ENCODE results near the gene TMBIM1. TPM values are rescaled to one million over a fixed set of nuclear protein-coding genes. Genes with fewer than 3 reads are reported as not detected.
"Not testable (repeated sequence)": the region's sequence is repeated elsewhere in the genome, so short reads cannot be mapped to it uniquely, and the experiment has no call there.

TMBIM1 gene
- polyA plus RNA-seq, 6 donors from 2014 or later = 72.6 to 137 (median 108) TPM

GRCh38 chr2:218280260-218280870 is 11.9 kb downstream of the TMBIM1 start:
- peaks cover 6 to 30% of the 10 kb centered on the region in 2 donors for H3K36me3 Mint-ChIP-seq
- no peaks in the 10 kb centered on the region for H3K9me3 Mint-ChIP-seq
- DNase-seq (no peak), ATAC-seq (ENCODE audit: low read depth in 2 of 2) (no peak)
- peaks cover 32 to 70% (median 43%) of the 10 kb centered on the region in 3 donors for H3K4me1 Mint-ChIP-seq
- no peaks in the 10 kb centered on the region for H3K27me3 Mint-ChIP-seq
- peak overlapping the region in 1 of 8 donors; percentile 44 for H3K4me3 Mint-ChIP-seq
- peak overlapping the region in 3 of 6 donors; percentile 42 to 80 (median 46) for H3K27ac Mint-ChIP-seq

GRCh38 chr2:218278531-218279360 is 13.6 kb downstream of the TMBIM1 start:
- Mint-ChIP-seq H3K4me3 (no peak overlapping the region), H3K9me3 (no peaks in the 10 kb centered on the region), H3K4me1 (peaks cover 38 to 74% (median 41%) of the 10 kb centered on the region in 3 donors), H3K36me3 (peaks cover 6 to 30% of the 10 kb centered on the region in 2 donors), H3K27ac (peak overlapping the region in 5 of 6 donors; percentile 13 to 74 (median 42)), H3K27me3 (no peaks in the 10 kb centered on the region)
- ATAC-seq (ENCODE audit: low read depth in 2 of 2) (no peak), DNase-seq (no peak)

- peaks cover 37 to 74% (median 41%) of the 10 kb centered on the region in 3 donors for H3K4me1 Mint-ChIP-seq
- DNase-seq = no peak
- ATAC-seq (ENCODE audit: low read depth in 2 of 2) = no peak
- peaks cover 6 to 30% of the 10 kb centered on the region in 2 donors for H3K36me3 Mint-ChIP-seq
- no peaks in the 10 kb centered on the region for H3K27me3 Mint-ChIP-seq
- H3K27ac Mint-ChIP-seq = peak overlapping the region in 3 of 6 donors; percentile 74 to 94 (median 74)
- no peak overlapping the region for H3K4me3 Mint-ChIP-seq
- no peaks in the 10 kb centered on the region for H3K9me3 Mint-ChIP-seq
Measured at GRCh38 chr2:218277921-218278320, 14.4 kb downstream of the TMBIM1 start.

GRCh38 chr2:218276986-218277755 is 15.1 kb downstream of the TMBIM1 start:
- no peak overlapping the region for H3K4me3 Mint-ChIP-seq
- ATAC-seq (ENCODE audit: low read depth in 2 of 2) = no peak
- no peaks in the 10 kb centered on the region for H3K27me3 Mint-ChIP-seq

GRCh38 chr2:218275371-218276072 is 16.8 kb downstream of the TMBIM1 start:
- H3K4me1 Mint-ChIP-seq = peaks cover 51 to 85% (median 57%) of the 10 kb centered on the region in 3 donors
- no peaks in the 10 kb centered on the region for H3K27me3 Mint-ChIP-seq
- no peak for DNase-seq
- H3K36me3 Mint-ChIP-seq = peaks cover 6 to 22% of the 10 kb centered on the region in 2 donors
- no peak for ATAC-seq (ENCODE audit: low read depth in 2 of 2)
- H3K27ac Mint-ChIP-seq = peak overlapping the region in 4 of 6 donors; percentile 82 to 94 (median 90)
- peak overlapping the region in 1 of 8 donors; percentile 26 for H3K4me3 Mint-ChIP-seq
- H3K9me3 Mint-ChIP-seq = no peaks in the 10 kb centered on the region

More at GRCh38 chr2:218276986-218277755, 15.1 kb downstream of the TMBIM1 start:
- H3K9me3 Mint-ChIP-seq = no peaks in the 10 kb centered on the region
- peak overlapping the region; percentile 39 to 94 (median 77) for H3K27ac Mint-ChIP-seq
- peaks cover 6 to 30% of the 10 kb centered on the region in 2 donors for H3K36me3 Mint-ChIP-seq
- H3K4me1 Mint-ChIP-seq = peaks cover 39 to 75% (median 44%) of the 10 kb centered on the region in 3 donors
- DNase-seq = no peak

GRCh38 chr2:218274586-218274985 is 17.7 kb downstream of the TMBIM1 start:
- Mint-ChIP-seq H3K36me3 (peaks cover 0 to 15% of the 10 kb centered on the region in 2 donors), H3K4me3 (no peak overlapping the region), H3K4me1 (peaks cover 52 to 85% (median 64%) of the 10 kb centered on the region in 3 donors), H3K27ac (peak overlapping the region; percentile 20 to 94 (median 88)), H3K9me3 (no peaks in the 10 kb centered on the region), H3K27me3 (no peaks in the 10 kb centered on the region)
- no peak for DNase-seq
- ATAC-seq (ENCODE audit: low read depth in 2 of 2) = no peak

- ATAC-seq (ENCODE audit: low read depth in 2 of 2) = no peak
Measured at GRCh38 chr2:218273908-218274249, 18.4 kb downstream of the TMBIM1 start.

GRCh38 chr2:218273214-218273907 is 18.9 kb downstream of the TMBIM1 start:
- Mint-ChIP-seq H3K27ac (peak overlapping the region; percentile 77 to 94 (median 94)), H3K36me3 (peaks cover 0 to 15% of the 10 kb centered on the region in 2 donors), H3K4me1 (peaks cover 53 to 89% (median 77%) of the 10 kb centered on the region in 3 donors), H3K4me3 (peak overlapping the region; percentile 51 to 92 (median 78))
- ATAC-seq (ENCODE audit: low read depth in 2 of 2); H3K27me3 Mint-ChIP-seq; DNase-seq; H3K9me3 Mint-ChIP-seq: not testable (repeated sequence)

More at GRCh38 chr2:218273908-218274249, 18.4 kb downstream of the TMBIM1 start:
- Mint-ChIP-seq H3K9me3 (no peaks in the 10 kb centered on the region), H3K36me3 (peaks cover 0 to 15% of the 10 kb centered on the region in 2 donors), H3K4me3 (peak overlapping the region in 7 of 8 donors; percentile 36 to 85 (median 57)), H3K4me1 (peaks cover 54 to 90% (median 72%) of the 10 kb centered on the region in 3 donors), H3K27me3 (no peaks in the 10 kb centered on the region), H3K27ac (peak overlapping the region; percentile 77 to 94 (median 91))
- no peak for DNase-seq

- Mint-ChIP-seq H3K4me3 (peak overlapping the region; percentile 51 to 92 (median 84)), H3K9me3 (no peaks in the 10 kb centered on the region), H3K36me3 (peaks cover 0 to 12% of the 10 kb centered on the region in 2 donors), H3K4me1 (peaks cover 51 to 85% (median 80%) of the 10 kb centered on the region in 3 donors), H3K27me3 (no peaks in the 10 kb centered on the region), H3K27ac (peak overlapping the region; percentile 58 to 94 (median 92))
- DNase-seq (peak; percentile 90), ATAC-seq (ENCODE audit: low read depth in 2 of 2) (peak; percentile 48 to 52)
Measured at GRCh38 chr2:218272531-218273212, 19.6 kb downstream of the TMBIM1 start.

- Mint-ChIP-seq H3K27me3 (no peaks in the 10 kb centered on the region), H3K9me3 (no peaks in the 10 kb centered on the region), H3K27ac (peak overlapping the region in 5 of 6 donors; percentile 80 to 97 (median 93)), H3K4me1 (peaks cover 58 to 87% (median 80%) of the 10 kb centered on the region in 3 donors), H3K4me3 (peak overlapping the region; percentile 85 to 99 (median 94)), H3K36me3 (peaks cover 6% of the 10 kb centered on the region in 2 donors)
- no peak for ATAC-seq (ENCODE audit: low read depth in 2 of 2)
- DNase-seq = no peak
Measured at GRCh38 chr2:218271865-218272530, 20.3 kb downstream of the TMBIM1 start.

- DNase-seq = no peak
- H3K36me3 Mint-ChIP-seq = peaks cover under 1 to 6% of the 10 kb centered on the region in 2 donors
- peak overlapping the region; percentile 90 to 99 (median 96) for H3K4me3 Mint-ChIP-seq
- H3K27me3 Mint-ChIP-seq = no peaks in the 10 kb centered on the region
- no peaks in the 10 kb centered on the region for H3K9me3 Mint-ChIP-seq
- H3K27ac Mint-ChIP-seq = peak overlapping the region in 3 of 6 donors; percentile 26 to 94 (median 94)
- ATAC-seq (ENCODE audit: low read depth in 2 of 2) = no peak
- peaks cover 63 to 84% (median 77%) of the 10 kb centered on the region in 3 donors for H3K4me1 Mint-ChIP-seq
Measured at GRCh38 chr2:218271487-218271797, 20.9 kb downstream of the TMBIM1 start.
